A673 (cell line): ENCODE results near the gene GIMAP2.

Experiments used
- EZH2 ChIP-seq: fragments of 200-600 bp; sonication (generic); IDR thresholded peaks from 2 replicates; pipeline ENCODE4 v1.6.1; 2017; ENCODE audit warnings: borderline replicate concordance, low read depth, mild to moderate bottlenecking, mixed read lengths, antibody characterized with exemption, low read length; ENCODE audit not compliant: poor library complexity, severe bottlenecking
- TF ChIP-seq, protein P1 (sequence below): fragments of 300-800, 200-600 bp; sonication (generic); conservative IDR thresholded peaks from 2 replicates; pipeline ENCODE4 v1.5.1; 2017; ENCODE audit warnings: low read depth, mild to moderate bottlenecking, antibody characterized with exemption, low read length, moderate library complexity, mixed read lengths

GRCh38 chr7:150728609-150729008 lies 43.1 kb downstream of the GIMAP2 start:
- TF ChIP-seq, protein P1, sequence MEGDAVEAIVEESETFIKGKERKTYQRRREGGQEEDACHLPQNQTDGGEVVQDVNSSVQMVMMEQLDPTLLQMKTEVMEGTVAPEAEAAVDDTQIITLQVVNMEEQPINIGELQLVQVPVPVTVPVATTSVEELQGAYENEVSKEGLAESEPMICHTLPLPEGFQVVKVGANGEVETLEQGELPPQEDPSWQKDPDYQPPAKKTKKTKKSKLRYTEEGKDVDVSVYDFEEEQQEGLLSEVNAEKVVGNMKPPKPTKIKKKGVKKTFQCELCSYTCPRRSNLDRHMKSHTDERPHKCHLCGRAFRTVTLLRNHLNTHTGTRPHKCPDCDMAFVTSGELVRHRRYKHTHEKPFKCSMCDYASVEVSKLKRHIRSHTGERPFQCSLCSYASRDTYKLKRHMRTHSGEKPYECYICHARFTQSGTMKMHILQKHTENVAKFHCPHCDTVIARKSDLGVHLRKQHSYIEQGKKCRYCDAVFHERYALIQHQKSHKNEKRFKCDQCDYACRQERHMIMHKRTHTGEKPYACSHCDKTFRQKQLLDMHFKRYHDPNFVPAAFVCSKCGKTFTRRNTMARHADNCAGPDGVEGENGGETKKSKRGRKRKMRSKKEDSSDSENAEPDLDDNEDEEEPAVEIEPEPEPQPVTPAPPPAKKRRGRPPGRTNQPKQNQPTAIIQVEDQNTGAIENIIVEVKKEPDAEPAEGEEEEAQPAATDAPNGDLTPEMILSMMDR: no peak
- TF ChIP-seq EZH2: no peak
